HG02870 (cell line): Measurements from ENCODE around the gene WNK4.

Source experiments
- ATAC-seq: cut with Tn5 transposase; IDR thresholded peaks from one replicate; pipeline ENCODE4 v1.9.1; 2021; ENCODE audit warnings: mild to moderate bottlenecking, moderate library complexity; ENCODE audit not compliant: unreplicated experiment

WNK4 gene

GRCh38 chr17:42795465-42795864, 15.1 kb downstream of the WNK4 start:
- ATAC-seq: no peak

GRCh38 chr17:42796066-42796758, 15.8 kb downstream of the WNK4 start:
- no peak for ATAC-seq

- no peak for ATAC-seq
Observed at GRCh38 chr17:42797067-42798007, 16.9 kb downstream of the WNK4 start.

GRCh38 chr17:42798011-42798382, 17.6 kb downstream of the WNK4 start:
- no peak for ATAC-seq

GRCh38 chr17:42798383-42799380, 18.3 kb downstream of the WNK4 start, which contains the start of the genes CNTD1 and COA3:
TSS of gene CNTD1 (plus strand) at chr17:42798861. CDS start at chr17:42799068, 207 bp downstream.
TSS of gene COA3 (minus strand) at chr17:42798704. CDS start at chr17:42798681, 23 bp downstream.
- no peak for ATAC-seq

GRCh38 chr17:42803074-42803883, 22.9 kb downstream of the WNK4 start:
- no peak for ATAC-seq

- ATAC-seq: no peak
Observed at GRCh38 chr17:42804918-42805367, 24.5 kb downstream of the WNK4 start.

- ATAC-seq: no peak
Observed at GRCh38 chr17:42806249-42806648, 25.8 kb downstream of the WNK4 start.

GRCh38 chr17:42809250-42809649, 28.8 kb downstream of the WNK4 start:
- ATAC-seq: no peak

- ATAC-seq: no peak
Observed at GRCh38 chr17:42814633-42815399, 34.4 kb downstream of the WNK4 start.

- ATAC-seq: no peak
Observed at GRCh38 chr17:42817866-42818265, 37.5 kb downstream of the WNK4 start.

GRCh38 chr17:42818379-42818778, 38.0 kb downstream of the WNK4 start:
- no peak for ATAC-seq

- no peak for ATAC-seq
Observed at GRCh38 chr17:42819939-42820535, 39.6 kb downstream of the WNK4 start.

GRCh38 chr17:42821176-42821575, 40.8 kb downstream of the WNK4 start:
- no peak for ATAC-seq

GRCh38 chr17:42827472-42827871, 47.1 kb downstream of the WNK4 start:
- ATAC-seq: no peak

GRCh38 chr17:42830971-42831370, 50.6 kb downstream of the WNK4 start:
- ATAC-seq: no peak

- ATAC-seq: no peak
Observed at GRCh38 chr17:42832213-42832933, 52.0 kb downstream of the WNK4 start.
